AG04449 (cell line): ENCODE data around the gene VPS37D.
A peak's percentile ranks its signal among the peaks of the same experiment; 100 is the strongest.
"Not testable (repeated sequence)": the region's sequence is repeated elsewhere in the genome, so short reads cannot be mapped to it uniquely, and the experiment has no call there.

Source experiments
- CTCF ChIA-PET: fragments of 350-600 bp; formaldehyde crosslinking; extraction: SDS; loops from one replicate; lab custom pipeline; 2021; ENCODE audit warnings: antibody characterized with exemption; lab: Yijun Ruan, JAX
- POLR2A ChIA-PET: fragments of 400-600, 350-600 bp; formaldehyde crosslinking; extraction: SDS; loops from one replicate; lab custom pipeline; 2020; ENCODE audit warnings: antibody characterized with exemption, inconsistent platforms; lab: Yijun Ruan, JAX
- DNase-seq: peaks from one replicate; pipeline ENCODE4 v3.0.0-alpha.2; 2010; ENCODE audit warnings: low read depth, low spot score
- H3K4me3 ChIP-seq: 2 replicates; pipeline ENCODE4 v1.5.1; 2011; ENCODE audit warnings: low read depth, mild to moderate bottlenecking, control low read depth, low read length
- TF ChIP-seq, protein P1 (sequence below): IDR thresholded peaks from one replicate; pipeline ENCODE4 v1.5.1; 2011; ENCODE audit warnings: mild to moderate bottlenecking, moderate library complexity, low read length, control low read depth, inconsistent platforms; ENCODE audit not compliant: insufficient read depth; ENCODE audit errors: missing control alignments

The VPS37D gene

GRCh38 chr7:73708961-73709549 lies 41.4 kb downstream of the VPS37D start:
- no peak for DNase-seq
- ChIA-PET CTCF (interaction anchor here (3.7 kb wide), 1 partner anchor 8 kb away, joined by 29 read pairs; no protein-coding TSS in a partner anchor), POLR2A (no interaction called here)
- TF ChIP-seq, protein P1, sequence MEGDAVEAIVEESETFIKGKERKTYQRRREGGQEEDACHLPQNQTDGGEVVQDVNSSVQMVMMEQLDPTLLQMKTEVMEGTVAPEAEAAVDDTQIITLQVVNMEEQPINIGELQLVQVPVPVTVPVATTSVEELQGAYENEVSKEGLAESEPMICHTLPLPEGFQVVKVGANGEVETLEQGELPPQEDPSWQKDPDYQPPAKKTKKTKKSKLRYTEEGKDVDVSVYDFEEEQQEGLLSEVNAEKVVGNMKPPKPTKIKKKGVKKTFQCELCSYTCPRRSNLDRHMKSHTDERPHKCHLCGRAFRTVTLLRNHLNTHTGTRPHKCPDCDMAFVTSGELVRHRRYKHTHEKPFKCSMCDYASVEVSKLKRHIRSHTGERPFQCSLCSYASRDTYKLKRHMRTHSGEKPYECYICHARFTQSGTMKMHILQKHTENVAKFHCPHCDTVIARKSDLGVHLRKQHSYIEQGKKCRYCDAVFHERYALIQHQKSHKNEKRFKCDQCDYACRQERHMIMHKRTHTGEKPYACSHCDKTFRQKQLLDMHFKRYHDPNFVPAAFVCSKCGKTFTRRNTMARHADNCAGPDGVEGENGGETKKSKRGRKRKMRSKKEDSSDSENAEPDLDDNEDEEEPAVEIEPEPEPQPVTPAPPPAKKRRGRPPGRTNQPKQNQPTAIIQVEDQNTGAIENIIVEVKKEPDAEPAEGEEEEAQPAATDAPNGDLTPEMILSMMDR = no peak
- no peak overlapping the region for H3K4me3 ChIP-seq

DNA sequence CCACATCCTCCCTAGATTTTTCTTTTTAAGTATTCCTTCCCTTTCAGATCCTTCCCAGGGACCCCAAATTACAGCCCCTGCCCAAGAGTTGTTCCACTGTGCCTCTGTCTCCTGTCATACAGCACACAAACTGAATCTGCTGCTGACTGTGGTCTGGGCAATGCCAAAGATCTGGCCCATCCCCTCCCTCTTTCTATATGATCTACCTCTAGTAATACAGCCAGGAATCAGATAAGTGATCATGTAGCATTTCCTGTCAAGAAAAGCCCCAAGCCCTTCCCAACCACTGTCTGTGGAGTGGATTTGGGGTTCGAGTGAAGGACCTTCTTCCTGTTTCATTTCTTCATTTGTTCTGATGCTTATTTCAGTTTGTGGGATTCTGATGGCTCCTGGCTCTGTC lies 45.1 kb downstream of the VPS37D start:
- ChIA-PET CTCF (interaction anchor here (3.7 to 5.4 kb wide), 2 partner anchors 12 to 106 kb away, joined by 24 to 29 read pairs; no protein-coding TSS in a partner anchor), POLR2A (no interaction called here)
- no peak for DNase-seq
- TF ChIP-seq, protein P1 = no peak
- H3K4me3 ChIP-seq = no peak overlapping the region

DNA sequence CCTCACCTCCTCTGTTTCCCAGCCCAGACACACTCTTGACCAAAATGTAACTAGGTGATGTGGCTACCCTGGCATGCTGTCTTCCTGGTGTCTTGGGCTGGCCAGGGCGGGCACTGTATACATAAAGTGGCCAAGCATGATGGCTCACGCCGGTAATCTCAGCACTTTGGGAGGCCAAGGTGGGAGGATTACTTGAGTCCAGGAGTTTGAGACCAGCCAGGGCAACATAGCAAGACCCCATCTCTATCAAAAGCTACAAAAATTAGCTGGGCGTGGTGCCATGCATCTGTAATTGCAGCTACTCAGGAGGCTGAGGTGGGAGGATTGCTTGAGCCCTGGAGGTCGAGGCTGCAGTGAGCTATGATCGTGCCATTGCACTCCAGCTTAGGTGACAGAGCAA lies 45.7 kb downstream of the VPS37D start:
- POLR2A ChIA-PET, H3K4me3 ChIP-seq, DNase-seq: not testable (repeated sequence)
- CTCF ChIA-PET = interaction anchor here (0.8 to 5.4 kb wide), 2 partner anchors 46 to 106 kb away, joined by 3 to 24 read pairs; partner anchors contain the start of gene VPS37D

- peak overlapping the region; percentile 20 for H3K4me3 ChIP-seq
- CTCF ChIA-PET = interaction anchor here (1.2 to 5.4 kb wide), 7 partner anchors 9 to 109 kb away, joined by 3 to 26 read pairs (median 8); partner anchors contain the start of gene VPS37D
- peak; percentile 82 for DNase-seq
Measured at GRCh38 chr7:73715648-73716317, 48.2 kb downstream of the VPS37D start.

GRCh38 chr7:73716318-73716890 lies 48.8 kb downstream of the VPS37D start:
- POLR2A ChIA-PET = interaction anchor here (0.8 to 4.3 kb wide), 4 partner anchors 11 to 134 kb away, joined by 3 to 47 read pairs (median 4); no protein-coding TSS in a partner anchor
- no peak overlapping the region for H3K4me3 ChIP-seq
- TF ChIP-seq, protein P1 = no peak
- DNase-seq = no peak
- CTCF ChIA-PET = interaction anchor here (0.7 to 5.4 kb wide), 9 partner anchors 10 to 139 kb away, joined by 3 to 26 read pairs (median 8); partner anchors contain the start of gene VPS37D

More at GRCh38 chr7:73715648-73716317, 48.2 kb downstream of the VPS37D start:
- POLR2A ChIA-PET = interaction anchor here (0.8 to 4.3 kb wide), 4 partner anchors 10 to 135 kb away, joined by 3 to 47 read pairs (median 4); no protein-coding TSS in a partner anchor
- TF ChIP-seq, protein P1 = no peak

GRCh38 chr7:73717025-73717807 lies 49.6 kb downstream of the VPS37D start:
- CTCF ChIA-PET = interaction anchor here (0.7 to 3.4 kb wide), 9 partner anchors 9 to 138 kb away, joined by 3 to 26 read pairs (median 5); partner anchors contain the start of gene VPS37D
- H3K4me3 ChIP-seq = peak overlapping the region; percentile 75
- no peak for DNase-seq
- TF ChIP-seq, protein P1 = no peak
- POLR2A ChIA-PET = interaction anchor here (1.0 to 4.3 kb wide), 4 partner anchors 12 to 141 kb away, joined by 3 to 47 read pairs (median 7); no protein-coding TSS in a partner anchor
